Astrocyte (in vitro differentiated cells and primary cell): ENCODE results near the gene BRWD1.

Source experiments
- CTCF ChIP-seq: IDR thresholded peaks from 2 replicates; pipeline ENCODE4 v1.5.1; 2011; ENCODE audit warnings: low read depth, mild to moderate bottlenecking, inconsistent platforms, low read length, moderate library complexity; ENCODE audit not compliant: insufficient read depth
- EZH2 ChIP-seq: IDR thresholded peaks from 2 replicates; pipeline ENCODE4 v1.6.1; 2012; ENCODE audit warnings: mild to moderate bottlenecking, low read length, inconsistent platforms; ENCODE audit not compliant: insufficient read depth

DNA sequence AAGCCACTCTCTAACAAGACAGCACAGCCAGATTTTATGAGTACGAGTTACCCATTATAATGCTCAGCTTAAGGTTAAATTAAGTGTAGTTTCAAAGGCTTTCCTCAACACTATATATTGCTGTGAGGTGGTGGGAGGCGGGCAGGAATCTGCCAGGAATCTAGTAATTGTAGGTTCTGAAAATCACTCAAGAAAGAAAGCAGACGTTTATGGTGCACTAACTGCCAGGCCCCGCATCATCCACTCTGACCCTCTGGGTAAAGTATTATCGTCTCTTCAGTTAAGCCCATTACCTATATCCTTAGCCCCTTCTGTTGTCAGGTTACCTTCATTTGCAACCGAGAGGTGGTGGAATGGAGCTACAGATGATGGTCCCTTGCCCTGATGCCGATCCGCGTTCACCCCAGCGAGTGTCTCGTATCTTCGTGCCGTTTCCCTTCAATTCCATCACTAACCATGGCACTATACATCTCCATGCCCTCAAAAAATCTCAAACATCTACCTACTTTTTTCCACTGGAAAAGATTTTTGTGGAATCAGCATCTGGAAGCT, 23.1 kb upstream of the BRWD1 start:
- TF ChIP-seq EZH2 (no peak), CTCF (no peak)
